Smooth muscle cell (in vitro differentiated cells): ENCODE measurements around the gene AK5. TPM values are rescaled to one million over a fixed set of nuclear protein-coding genes. Genes with fewer than 3 reads are reported as not detected.
"Not testable (repeated sequence)": the region's sequence is repeated elsewhere in the genome, so short reads cannot be mapped to it uniquely, and the experiment has no call there.

ENCODE experiments used
- DNase-seq: peaks from one replicate; lab custom pipeline; 2025; ENCODE audit not compliant: unreplicated experiment; lab: John Stamatoyannopoulos, UW
- H2AFZ ChIP-seq: fragments of 200-600 bp; sonication (generic); 2 replicates; pipeline ENCODE4 v1.6.0; 2016; ENCODE audit warnings: antibody characterized with exemption, low read depth, mild to moderate bottlenecking
- H3F3A ChIP-seq: fragments of 200-600 bp; sonication (generic); 2 replicates; pipeline ENCODE4 v1.6.0; 2017; ENCODE audit warnings: antibody characterized with exemption, low read depth
- H3K27ac ChIP-seq: fragments of 200-600 bp; sonication (generic); 2 replicates; pipeline ENCODE4 v1.5.1; 2016; ENCODE audit warnings: low read depth, mild to moderate bottlenecking
- H3K27me3 ChIP-seq: fragments of 200-600 bp; sonication (generic); 2 replicates; pipeline ENCODE4 v1.6.1; 2016; ENCODE audit warnings: low read depth, mild to moderate bottlenecking
- H3K36me3 ChIP-seq: fragments of 200-600 bp; sonication (generic); 2 replicates; pipeline ENCODE4 v1.5.1; 2016; ENCODE audit warnings: low read depth
- H3K4me1 ChIP-seq: fragments of 200-600 bp; sonication (generic); 2 replicates; pipeline ENCODE4 v1.5.1; 2016; ENCODE audit warnings: low read depth
- H3K4me2 ChIP-seq: fragments of 200-600 bp; sonication (generic); 2 replicates; pipeline ENCODE4 v1.6.0; 2016; ENCODE audit warnings: mild to moderate bottlenecking
- H3K4me3 ChIP-seq: fragments of 200-600 bp; sonication (generic); 2 replicates; pipeline ENCODE4 v1.5.1; 2016; ENCODE audit warnings: mild to moderate bottlenecking
- H3K79me2 ChIP-seq: fragments of 200-600 bp; sonication (generic); 2 replicates; pipeline ENCODE4 v1.6.0; 2016; ENCODE audit warnings: low read depth, mild to moderate bottlenecking
- H3K9ac ChIP-seq: fragments of 200-600 bp; sonication (generic); 2 replicates; pipeline ENCODE4 v1.6.0; 2016; ENCODE audit warnings: low read depth
- H3K9me3 ChIP-seq: fragments of 200-600 bp; sonication (generic); replicated peaks from 2 replicates; pipeline ENCODE4 v1.5.1; 2016; ENCODE audit warnings: low read depth
- H4K20me1 ChIP-seq: fragments of 200-600 bp; sonication (generic); 2 replicates; pipeline ENCODE4 v1.6.0; 2016; ENCODE audit warnings: low read depth
- WGBS: methylation state at CpG from one replicate; pipeline ENCODE4 v1.1.7; 2016; ENCODE audit warnings: low lambda C conversion rate; 5-methylcytosine and 5-hydroxymethylcytosine counted together
- polyA plus RNA-seq: library from polyadenylated mRNA; unstranded; fragments of >200 nt; fragmentation: Nextera tagmentation; extraction: Ambion mirVana; gene quantifications from 2 replicates; pipeline ENCODE4 v1.2.1, GENCODE V29; 2016
- total RNA-seq: library from RNA; depleted of rRNA; stranded (reverse); fragments of >200 nt; gene quantifications from 2 replicates; pipeline ENCODE4 v1.2.3, GENCODE V29; 2014
- TF ChIP-seq, protein P1 (sequence below): fragments of 200-600 bp; sonication (generic); IDR thresholded peaks from 2 replicates; pipeline ENCODE4 v1.5.1; 2017; ENCODE audit warnings: borderline replicate concordance, mild to moderate bottlenecking, antibody characterized with exemption; ENCODE audit not compliant: insufficient read depth, poor library complexity, severe bottlenecking

AK5 gene
- total and polyA plus RNA-seq, 2 experiments from 2014 or later = 0.43 TPM; not detected in 1

GRCh38 chr1:77406661-77407060 lies 124.8 kb downstream of the AK5 start:
- Histone ChIP-seq H3K9me3 (no peaks in the 10 kb centered on the region), H3K36me3 (no peaks in the 10 kb centered on the region), H4K20me1 (no peaks in the 10 kb centered on the region), H3K4me3 (no peak overlapping the region), H3K27me3 (no peaks in the 10 kb centered on the region), H3K27ac (no peak overlapping the region), H2AFZ (no peak overlapping the region), H3F3A (no peaks in the 10 kb centered on the region), H3K4me2 (no peak overlapping the region), H3K4me1 (no peaks in the 10 kb centered on the region), H3K9ac (no peak overlapping the region), H3K79me2 (no peaks in the 10 kb centered on the region)
- no peak for DNase-seq
- TF ChIP-seq, protein P1, sequence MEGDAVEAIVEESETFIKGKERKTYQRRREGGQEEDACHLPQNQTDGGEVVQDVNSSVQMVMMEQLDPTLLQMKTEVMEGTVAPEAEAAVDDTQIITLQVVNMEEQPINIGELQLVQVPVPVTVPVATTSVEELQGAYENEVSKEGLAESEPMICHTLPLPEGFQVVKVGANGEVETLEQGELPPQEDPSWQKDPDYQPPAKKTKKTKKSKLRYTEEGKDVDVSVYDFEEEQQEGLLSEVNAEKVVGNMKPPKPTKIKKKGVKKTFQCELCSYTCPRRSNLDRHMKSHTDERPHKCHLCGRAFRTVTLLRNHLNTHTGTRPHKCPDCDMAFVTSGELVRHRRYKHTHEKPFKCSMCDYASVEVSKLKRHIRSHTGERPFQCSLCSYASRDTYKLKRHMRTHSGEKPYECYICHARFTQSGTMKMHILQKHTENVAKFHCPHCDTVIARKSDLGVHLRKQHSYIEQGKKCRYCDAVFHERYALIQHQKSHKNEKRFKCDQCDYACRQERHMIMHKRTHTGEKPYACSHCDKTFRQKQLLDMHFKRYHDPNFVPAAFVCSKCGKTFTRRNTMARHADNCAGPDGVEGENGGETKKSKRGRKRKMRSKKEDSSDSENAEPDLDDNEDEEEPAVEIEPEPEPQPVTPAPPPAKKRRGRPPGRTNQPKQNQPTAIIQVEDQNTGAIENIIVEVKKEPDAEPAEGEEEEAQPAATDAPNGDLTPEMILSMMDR = no peak

DNA sequence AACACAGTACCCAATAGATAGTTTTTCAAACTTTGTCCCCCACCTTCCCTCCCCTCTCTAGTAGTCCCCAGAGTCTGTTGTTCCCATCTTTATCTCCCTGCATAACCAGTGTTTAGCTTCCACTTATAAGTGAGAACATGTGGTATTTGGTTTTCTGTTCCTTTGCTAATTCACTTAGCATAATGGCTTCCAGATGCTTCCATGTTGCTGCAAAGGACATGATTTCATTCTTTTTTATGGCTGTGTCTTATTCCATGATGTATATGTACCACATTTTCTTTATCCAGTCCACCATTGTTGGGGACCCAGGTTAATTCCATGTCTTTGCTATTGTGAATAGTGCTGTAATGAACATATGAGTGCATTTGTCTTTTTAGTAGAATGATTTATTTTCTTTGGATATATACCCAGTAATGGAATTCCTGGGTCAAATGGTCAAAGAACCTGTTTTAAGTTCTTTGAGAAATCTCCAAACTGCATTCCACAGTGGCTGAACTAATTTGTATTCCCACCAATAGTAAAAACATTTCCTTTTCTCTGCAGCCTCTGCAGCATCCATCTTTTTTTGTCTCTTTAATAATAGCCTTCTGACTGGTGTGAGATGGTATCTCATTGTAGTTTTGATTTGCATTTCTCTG lies 126.0 kb downstream of the AK5 start:
- no peak for DNase-seq

DNA sequence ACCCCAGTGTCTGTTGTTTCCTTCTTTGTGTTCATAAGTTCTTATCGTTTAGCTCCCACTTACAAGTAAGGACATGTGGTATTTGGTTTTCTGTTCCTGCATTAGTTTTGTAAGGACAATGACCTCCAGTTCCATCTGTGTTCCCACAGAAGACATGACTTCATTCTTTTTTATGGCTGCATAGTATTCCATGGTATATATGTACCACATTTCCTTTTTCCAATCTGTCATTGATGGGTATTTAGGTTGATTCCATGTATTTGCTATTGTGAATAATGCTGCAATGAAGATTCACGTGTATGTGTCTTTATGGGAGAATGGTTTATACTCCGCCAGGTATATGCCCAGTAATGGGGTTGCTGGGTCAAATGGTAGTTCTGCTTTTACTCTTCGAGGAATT lies 127.1 kb downstream of the AK5 start:
- not testable (repeated sequence) for H3K79me2 ChIP-seq, H3K27me3 ChIP-seq, H3K4me2 ChIP-seq, DNase-seq, H3K4me1 ChIP-seq, H3K9me3 ChIP-seq, H3K4me3 ChIP-seq, H3K27ac ChIP-seq, H3K36me3 ChIP-seq, H3F3A ChIP-seq, H2AFZ ChIP-seq, H4K20me1 ChIP-seq, H3K9ac ChIP-seq
- 82% methylated on average over 4 of the region's 4 CpGs for WGBS

More for the DNA sequence above, 126.0 kb downstream of the AK5 start:
- Histone ChIP-seq H3K4me3 (no peak overlapping the region), H2AFZ (no peak overlapping the region), H3F3A (no peaks in the 10 kb centered on the region), H3K9me3 (no peaks in the 10 kb centered on the region), H3K9ac (no peak overlapping the region), H3K4me2 (no peak overlapping the region), H3K27me3 (no peaks in the 10 kb centered on the region), H3K79me2 (no peaks in the 10 kb centered on the region), H3K27ac (no peak overlapping the region), H3K36me3 (no peaks in the 10 kb centered on the region), H3K4me1 (peaks cover 3% of the 10 kb centered on the region), H4K20me1 (no peaks in the 10 kb centered on the region)
- TF ChIP-seq, protein P1 = no peak

DNA sequence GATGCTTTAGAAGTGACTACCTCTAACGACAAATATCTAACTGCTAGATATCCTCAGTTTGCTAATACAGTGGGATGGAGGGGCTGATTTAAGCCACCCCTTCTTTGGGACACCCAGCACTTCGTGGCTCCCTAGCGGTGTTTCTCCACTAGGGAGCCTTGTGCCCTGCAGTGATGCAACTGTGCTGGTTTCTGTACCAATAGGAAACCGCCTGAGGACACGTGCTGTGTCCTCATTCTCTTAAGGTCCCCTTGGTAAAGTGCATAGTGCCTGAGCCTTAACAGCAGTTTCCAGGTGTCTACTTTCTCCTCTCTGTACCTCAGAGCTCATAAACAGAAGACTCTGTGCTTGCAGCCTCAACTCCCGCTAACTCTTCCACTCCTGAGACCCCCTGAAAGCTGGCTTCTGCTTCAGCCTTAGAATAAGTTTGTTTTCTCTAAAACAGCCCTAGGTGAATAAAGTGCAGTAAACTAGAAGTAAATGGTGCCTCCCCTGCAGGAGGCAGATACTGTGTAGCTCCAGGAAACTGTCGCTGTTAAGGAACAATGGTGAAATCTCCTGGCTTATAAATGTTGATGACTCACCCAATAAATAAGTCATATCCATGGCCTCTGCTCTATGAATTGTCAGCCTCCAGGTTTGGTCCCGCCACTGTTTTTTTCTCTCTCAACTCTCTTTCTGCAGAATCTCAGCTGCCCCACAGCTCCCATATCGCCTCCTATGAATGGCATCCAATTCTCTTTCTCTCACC lies 130.4 kb downstream of the AK5 start:
- Histone ChIP-seq H3K9me3 (no peaks in the 10 kb centered on the region), H3F3A (no peaks in the 10 kb centered on the region), H3K9ac (no peak overlapping the region), H3K27ac (no peak overlapping the region), H3K4me1 (peaks cover 4% of the 10 kb centered on the region), H2AFZ (no peak overlapping the region), H3K36me3 (no peaks in the 10 kb centered on the region), H3K79me2 (no peaks in the 10 kb centered on the region), H3K4me2 (no peak overlapping the region), H3K27me3 (no peaks in the 10 kb centered on the region), H4K20me1 (no peaks in the 10 kb centered on the region), H3K4me3 (no peak overlapping the region)
- WGBS = 86% methylated on average over 9 of the region's 9 CpGs
- TF ChIP-seq, protein P1 = no peak
- DNase-seq = no peak
